Osteocyte (in vitro differentiated cells): ENCODE measurements around the gene BAG5. TPM values are rescaled to one million over a fixed set of nuclear protein-coding genes. Genes with fewer than 3 reads are reported as not detected.

ENCODE experiments used
- DNase-seq: peaks from one replicate; pipeline ENCODE4 v3.0.0; 2021; ENCODE audit warnings: mixed read lengths; ENCODE audit not compliant: unreplicated experiment; ENCODE audit errors: extremely low spot score
- H3K27ac Mint-ChIP-seq: one replicate; pipeline ENCODE4 v1.8.0; 2021; ENCODE audit warnings: mild to moderate bottlenecking, mixed read lengths; ENCODE audit not compliant: unreplicated experiment
- H3K27me3 Mint-ChIP-seq: one replicate; pipeline ENCODE4 v1.8.0; 2021; ENCODE audit warnings: mixed read lengths; ENCODE audit not compliant: unreplicated experiment
- H3K36me3 Mint-ChIP-seq: one replicate; pipeline ENCODE4 v1.8.0; 2021; ENCODE audit warnings: mixed read lengths; ENCODE audit not compliant: unreplicated experiment
- H3K4me1 Mint-ChIP-seq: one replicate; pipeline ENCODE4 v1.8.0; 2021; ENCODE audit warnings: mixed read lengths; ENCODE audit not compliant: unreplicated experiment
- H3K4me3 Mint-ChIP-seq: one replicate; pipeline ENCODE4 v1.8.0; 2021; ENCODE audit warnings: mild to moderate bottlenecking, moderate library complexity, mixed read lengths; ENCODE audit not compliant: unreplicated experiment
- H3K9me3 Mint-ChIP-seq: one replicate; pipeline ENCODE4 v1.8.0; 2021; ENCODE audit warnings: mixed read lengths; ENCODE audit not compliant: unreplicated experiment
- CTCF ChIP-seq: fragments of 200-600 bp; sonication (generic); IDR thresholded peaks from 2 replicates; pipeline ENCODE4 v1.5.0; 2021; ENCODE audit warnings: antibody characterized with exemption, mild to moderate bottlenecking, moderate library complexity
- total RNA-seq: library from RNA; stranded (reverse); gene quantifications from 2 replicates; pipeline ENCODE4 v1.2.1, GENCODE V29; 2021

Gene BAG5
- total RNA-seq, 1 donor from 2014 or later = 21.9 TPM

DNA sequence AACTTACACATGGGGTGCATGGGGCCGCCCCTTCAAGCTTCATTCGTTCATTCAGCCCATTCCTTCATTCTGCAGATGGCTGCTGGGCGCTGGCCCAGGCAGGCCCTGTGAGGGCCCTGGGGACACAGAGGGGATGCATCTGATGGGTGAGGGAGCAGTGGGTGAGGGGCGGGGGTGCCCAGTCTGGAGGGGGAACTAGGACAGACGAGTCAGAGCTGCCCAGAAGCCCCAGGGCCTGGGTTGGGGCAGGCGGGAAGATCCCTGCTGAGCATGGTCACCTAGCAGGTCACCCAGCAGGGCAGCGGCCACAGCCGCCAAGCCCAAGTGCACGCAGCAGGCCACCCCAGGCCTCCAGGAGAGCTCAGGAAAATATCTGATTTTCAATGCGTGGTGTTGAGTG is 19.3 kb downstream of the BAG5 start:
- DNase-seq = no peak
- Mint-ChIP-seq H3K4me3 (no peak overlapping the region), H3K27me3 (no peaks in the 10 kb centered on the region), H3K36me3 (no peaks in the 10 kb centered on the region), H3K27ac (no peak overlapping the region), H3K4me1 (peaks cover 39% of the 10 kb centered on the region), H3K9me3 (no peaks in the 10 kb centered on the region)
- no peak for TF ChIP-seq CTCF

- no peaks in the 10 kb centered on the region for H3K36me3 Mint-ChIP-seq
- TF ChIP-seq CTCF = no peak
- H3K27ac Mint-ChIP-seq = no peak overlapping the region
- H3K27me3 Mint-ChIP-seq = no peaks in the 10 kb centered on the region
- H3K4me1 Mint-ChIP-seq = peaks cover 39% of the 10 kb centered on the region
- no peak for DNase-seq
- H3K4me3 Mint-ChIP-seq = no peak overlapping the region
- no peaks in the 10 kb centered on the region for H3K9me3 Mint-ChIP-seq
Observed at GRCh38 chr14:103542605-103543088, 19.8 kb downstream of the BAG5 start.

DNA sequence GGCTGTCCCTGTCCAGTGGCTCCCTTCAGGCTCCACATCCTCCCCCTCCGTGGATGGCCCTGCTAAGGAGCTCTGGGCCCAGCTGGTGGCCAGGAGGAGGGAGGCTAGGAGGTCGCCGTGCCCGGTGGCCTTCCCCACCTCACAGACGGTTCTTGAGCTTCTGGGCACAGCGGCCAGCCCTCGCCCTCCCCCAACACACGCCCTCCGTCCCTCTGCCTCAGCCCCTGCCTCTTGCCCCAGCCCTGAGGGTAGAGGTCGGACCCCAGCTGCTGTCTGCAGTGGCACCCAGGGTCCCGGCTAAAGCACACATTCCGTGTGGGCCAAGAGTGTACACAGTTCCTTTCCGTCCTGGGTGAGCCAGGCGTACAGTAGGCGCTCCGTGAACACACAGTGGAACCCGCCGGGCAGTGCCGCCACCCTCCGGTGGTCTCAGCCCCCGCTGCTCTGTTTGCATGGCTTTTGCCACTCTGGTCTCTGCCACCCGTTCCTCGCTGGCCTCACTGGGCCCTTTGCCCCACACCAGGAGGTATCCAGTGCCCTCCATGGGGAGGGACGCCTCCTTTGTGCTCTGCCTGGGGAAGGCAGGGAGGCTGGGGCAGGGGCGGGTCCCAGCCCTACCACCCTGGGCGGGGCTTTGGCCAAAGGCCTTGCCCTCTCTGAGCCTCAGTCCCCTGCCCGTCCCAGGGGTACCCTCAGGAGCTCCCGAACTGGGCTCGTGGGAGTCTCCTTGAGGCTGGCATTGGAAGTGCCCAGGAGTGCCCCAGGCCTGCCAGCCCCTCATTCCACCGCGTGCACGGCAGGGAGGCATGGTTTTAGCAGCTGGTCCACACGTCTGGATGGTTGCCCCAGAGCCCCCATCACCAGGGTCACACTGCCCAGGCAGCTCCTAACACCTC is 20.5 kb downstream of the BAG5 start:
- DNase-seq = no peak
- H3K4me1 Mint-ChIP-seq = peaks cover 43% of the 10 kb centered on the region
- no peaks in the 10 kb centered on the region for H3K36me3 Mint-ChIP-seq
- no peaks in the 10 kb centered on the region for H3K9me3 Mint-ChIP-seq
- TF ChIP-seq CTCF = no peak
- H3K27me3 Mint-ChIP-seq = no peaks in the 10 kb centered on the region
- H3K4me3 Mint-ChIP-seq = no peak overlapping the region
- peak overlapping the region; percentile 89 for H3K27ac Mint-ChIP-seq

DNA sequence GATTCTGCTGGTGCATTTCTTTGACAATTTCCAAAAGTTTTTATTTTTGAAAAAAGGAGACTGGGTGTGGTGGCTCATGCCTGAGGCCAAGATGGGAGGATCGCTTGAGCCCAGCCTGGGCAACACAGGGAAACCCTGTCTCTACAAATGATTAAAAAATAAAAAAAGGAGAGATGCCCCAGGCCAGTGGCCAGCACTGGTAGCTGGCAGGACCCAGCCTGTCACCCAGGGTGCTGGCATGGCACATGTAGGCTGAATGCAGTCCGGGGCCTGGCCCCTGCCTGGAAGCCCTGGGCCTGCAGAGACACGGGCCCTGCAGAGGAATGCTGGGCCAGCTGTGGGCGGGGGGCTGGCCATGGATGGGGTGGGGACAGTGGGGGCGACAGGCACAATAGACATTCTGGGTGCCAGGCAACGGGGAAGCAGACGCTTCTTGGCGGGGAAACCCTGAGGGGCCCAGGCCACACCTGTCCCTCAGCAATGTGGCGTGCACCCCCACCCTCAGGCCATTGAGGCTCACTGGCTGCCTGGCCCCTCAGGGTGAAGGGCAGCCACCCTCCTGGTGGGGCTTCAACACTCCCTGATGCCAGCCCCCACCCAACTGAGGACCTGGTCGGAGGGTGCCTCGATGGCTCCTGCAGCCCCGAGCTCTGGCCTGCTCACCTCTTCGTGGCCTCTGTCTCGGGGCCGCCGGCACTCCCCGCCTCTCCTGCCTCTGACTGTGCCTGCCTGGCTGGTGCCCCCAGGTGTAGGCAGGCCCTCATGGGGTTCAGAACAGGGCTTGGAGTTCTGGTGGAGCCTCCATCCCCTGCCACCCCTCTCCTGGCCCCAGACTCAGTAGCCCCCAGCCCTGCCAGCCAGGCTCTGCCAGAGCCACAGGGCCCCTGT is 21.4 kb downstream of the BAG5 start:
- Mint-ChIP-seq H3K4me1 (peaks cover 44% of the 10 kb centered on the region), H3K27me3 (no peaks in the 10 kb centered on the region), H3K27ac (peak overlapping the region; percentile 89), H3K36me3 (no peaks in the 10 kb centered on the region), H3K9me3 (no peaks in the 10 kb centered on the region), H3K4me3 (peak overlapping the region; percentile 38)
- no peak for DNase-seq
- no peak for TF ChIP-seq CTCF
